B cell (primary cell): ENCODE data around the gene CCDC60. TPM values are rescaled to one million over a fixed set of nuclear protein-coding genes. Genes with fewer than 3 reads are reported as not detected.

Experiments
- ATAC-seq: fragments of 200-7000 bp; cut with Tn5 transposase; one replicate; pipeline ENCODE4 v1.10.0; 2021; ENCODE audit warnings: low read depth, mild to moderate bottlenecking, moderate number of reproducible peaks, moderate library complexity
- CTCF ChIA-PET: fragments of 350-600 bp; sonication (Branson Sonifier 250); formaldehyde crosslinking; loops from one replicate; lab custom pipeline; 2021; ENCODE audit warnings: antibody characterized with exemption, inconsistent platforms; lab: Charles Lee
- POLR2A ChIA-PET: fragments of 350-600 bp; sonication (Branson Sonifier 250); formaldehyde crosslinking; loops from one replicate; lab custom pipeline; 2021; ENCODE audit warnings: antibody characterized with exemption; lab: Charles Lee
- DNase-seq: peaks from one replicate; pipeline ENCODE4 v3.0.0; 2013
- H2AFZ ChIP-seq: 2 replicates; pipeline ENCODE4 v1.6.1; 2012; ENCODE audit warnings: mild to moderate bottlenecking, low read depth, low read length; ENCODE audit not compliant: insufficient read depth, poor library complexity, severe bottlenecking
- H3K27ac ChIP-seq, 2 donors: 1 replicate in 1 of 2; 2 replicates in 1 of 2; pipeline ENCODE4 v1.5.1; 2012 to 2013; ENCODE audit warnings: low read length in 2 of 2, mild to moderate bottlenecking in 2 of 2, moderate library complexity in 1 of 2
- H3K27me3 ChIP-seq, 4 experiments: fragments of 200-600 bp in 1 of 4; sonication (generic) in 1 of 4; replicated peaks in 1 of 4; 1 replicate in 2 of 4; 2 replicates in 2 of 4; pipeline versions ENCODE4 v1.6.1 to v1.7.0; 2013 to 2016; ENCODE audit warnings: low read length in 3 of 4, mild to moderate bottlenecking in 2 of 4, mixed read lengths in 1 of 4, moderate library complexity in 1 of 4; ENCODE audit not compliant: insufficient read depth in 4 of 4, control insufficient read depth in 3 of 4; ENCODE audit errors: control extremely low read depth in 1 of 4
- H3K36me3 ChIP-seq, 2 experiments: replicated peaks in 1 of 2; 1 replicate in 1 of 2; 2 replicates in 1 of 2; pipeline versions ENCODE4 v1.6.1 to v1.7.1; 2013; ENCODE audit warnings: low read length in 1 of 2; ENCODE audit not compliant: insufficient read depth in 2 of 2, control insufficient read depth in 1 of 2; ENCODE audit errors: control extremely low read depth in 1 of 2, extremely low read depth in 1 of 2
- H3K4me1 ChIP-seq, 2 donors: fragments of 200-600 bp in 1 of 2; sonication (generic) in 1 of 2; 1 replicate in 1 of 2; 2 replicates in 1 of 2; pipeline versions ENCODE4 v1.5.1 to v1.6.1; 2013 to 2017; ENCODE audit warnings: low read length in 2 of 2; ENCODE audit not compliant: control insufficient read depth in 2 of 2, insufficient read depth in 2 of 2
- H3K4me2 ChIP-seq: replicated peaks from 2 replicates; pipeline ENCODE3; 2012; ENCODE audit warnings: mild to moderate bottlenecking, low read depth, low read length; ENCODE audit not compliant: poor library complexity, severe bottlenecking
- H3K4me3 ChIP-seq, 5 experiments: fragments of 200-600 bp in 1 of 5; sonication (generic) in 1 of 5; 1 replicate in 3 of 5; 2 replicates in 2 of 5; pipeline versions ENCODE4 v1.5.1 to v1.7.0; 2011 to 2016; ENCODE audit warnings: low read length in 4 of 5, mild to moderate bottlenecking in 4 of 5, low read depth in 2 of 5, control low read depth in 1 of 5, moderate library complexity in 1 of 5; ENCODE audit not compliant: insufficient read depth in 1 of 5; ENCODE audit errors: control extremely low read depth in 1 of 5, extremely low read depth in 1 of 5
- H3K79me2 ChIP-seq: fragments of 200-600 bp; sonication (generic); one replicate; pipeline ENCODE4 v1.6.0; 2016; ENCODE audit warnings: low read length; ENCODE audit not compliant: control insufficient read depth, insufficient read depth
- H3K9ac ChIP-seq: fragments of 200-600 bp; sonication (generic); 2 replicates; pipeline ENCODE4 v1.6.1; 2017; ENCODE audit warnings: mild to moderate bottlenecking, low read length, moderate library complexity
- H3K9me3 ChIP-seq, 3 donors: one replicate each; pipeline versions ENCODE4 v1.6.1 to v1.7.1; 2013; ENCODE audit warnings: low read length in 2 of 3; ENCODE audit not compliant: control insufficient read depth in 2 of 3, insufficient read depth in 1 of 3; ENCODE audit errors: control extremely low read depth in 1 of 3
- H4K20me1 ChIP-seq: 2 replicates; pipeline ENCODE4 v1.6.0; 2012; ENCODE audit warnings: mild to moderate bottlenecking, low read length; ENCODE audit not compliant: insufficient read depth, control insufficient read depth, poor library complexity, severe bottlenecking
- H3K27ac Mint-ChIP-seq: one replicate; pipeline ENCODE4 v1.8.0; 2021; ENCODE audit warnings: mixed read lengths
- H3K27me3 Mint-ChIP-seq: one replicate; pipeline ENCODE4 v1.8.0; 2021; ENCODE audit warnings: mixed read lengths
- H3K4me1 Mint-ChIP-seq: one replicate; pipeline ENCODE4 v1.8.0; 2021; ENCODE audit warnings: mixed read lengths
- H3K4me3 Mint-ChIP-seq: one replicate; pipeline ENCODE4 v1.8.0; 2021; ENCODE audit warnings: mixed read lengths
- H3K9me3 Mint-ChIP-seq: one replicate; pipeline ENCODE4 v1.8.0; 2022; ENCODE audit warnings: mixed read lengths; ENCODE audit not compliant: insufficient read depth
- EZH2 ChIP-seq: IDR thresholded peaks from 2 replicates; pipeline ENCODE4 v1.6.1; 2012; ENCODE audit warnings: borderline replicate concordance, low read depth, mild to moderate bottlenecking, moderate library complexity, low read length; ENCODE audit not compliant: insufficient read depth, poor library complexity, severe bottlenecking
- WGBS: methylation state at CpG from one replicate; pipeline ENCODE4 v1.1.5; 2013; ENCODE audit warnings: missing lambda C conversion rate; ENCODE audit not compliant: insufficient coverage; 5-methylcytosine and 5-hydroxymethylcytosine counted together
- intact Hi-C: fragments of 100-400 bp; cut with micrococcal nuclease; formaldehyde crosslinking; loops from one replicate; pipeline ENCODE4 v1.10.0; 2022
- polyA plus RNA-seq: library from polyadenylated mRNA; depleted of rRNA; stranded (reverse); fragments of >200 nt; gene quantifications from 2 replicates; pipeline ENCODE4 v1.2.3, GENCODE V29; 2012
- total RNA-seq, 2 donors: library from RNA; stranded (reverse); fragments of 120-200 nt in 1 of 2; gene quantifications; 1 replicate in 1 of 2; 2 replicates in 1 of 2; pipeline versions ENCODE4 v1.2.3 to v1.2.4, GENCODE V29; 2013 to 2022
- TF ChIP-seq, protein P1 (sequence below): fragments of 200-600 bp; IDR thresholded peaks from one replicate; pipeline ENCODE4 v1.8.0; 2022; ENCODE audit warnings: antibody characterized with exemption, mild to moderate bottlenecking

Gene CCDC60
- total and polyA plus RNA-seq, 2 donors (not counting 1 experiment from before 2014, with no cell fraction given), result not detected

DNA sequence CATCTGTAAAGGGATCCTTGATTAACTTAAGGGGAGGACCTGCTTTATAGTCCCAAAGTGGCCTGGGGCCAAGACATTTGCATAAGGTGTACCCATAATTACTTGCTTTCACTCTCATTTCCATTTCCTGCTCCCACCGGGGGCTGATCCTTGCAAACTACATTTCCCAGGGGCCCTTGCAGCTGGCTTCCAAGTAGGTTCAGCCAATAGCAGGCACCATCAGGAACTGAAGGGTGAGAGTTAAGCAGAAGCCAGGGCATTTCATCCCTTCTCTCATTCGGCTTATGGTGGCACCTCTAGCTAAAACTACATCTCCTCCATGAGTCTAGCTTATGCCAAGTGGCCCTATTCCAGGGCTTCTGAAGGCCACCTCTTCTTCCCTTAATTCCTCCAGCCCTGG is 88.8 kb downstream of the CCDC60 start:
- Histone ChIP-seq H3K4me2 (no peak overlapping the region), H3K4me3 (no peak overlapping the region), H2AFZ (no peak overlapping the region), H3K27me3 (no peaks in the 10 kb centered on the region), H3K9ac (no peak overlapping the region), H3K27ac (no peak overlapping the region), H3K9me3 (peaks cover 0 to 3% (median 0%) of the 10 kb centered on the region in 3 donors), H4K20me1 (no peaks in the 10 kb centered on the region), H3K4me1 (no peaks in the 10 kb centered on the region), H3K36me3 (no peaks in the 10 kb centered on the region), H3K79me2 (no peaks in the 10 kb centered on the region)
- ChIA-PET POLR2A (no interaction called here), CTCF (no interaction called here)
- intact Hi-C loops, result no loop called here
- Mint-ChIP-seq H3K27me3 (peaks cover 18% of the 10 kb centered on the region), H3K4me1 (no peaks in the 10 kb centered on the region), H3K9me3 (peaks cover 4% of the 10 kb centered on the region), H3K27ac (no peak overlapping the region), H3K4me3 (no peak overlapping the region)
- ATAC-seq (no peak), DNase-seq (no peak)
- 0% methylated on average over 1 of the region's 2 CpGs for WGBS
- TF ChIP-seq, protein P1, sequence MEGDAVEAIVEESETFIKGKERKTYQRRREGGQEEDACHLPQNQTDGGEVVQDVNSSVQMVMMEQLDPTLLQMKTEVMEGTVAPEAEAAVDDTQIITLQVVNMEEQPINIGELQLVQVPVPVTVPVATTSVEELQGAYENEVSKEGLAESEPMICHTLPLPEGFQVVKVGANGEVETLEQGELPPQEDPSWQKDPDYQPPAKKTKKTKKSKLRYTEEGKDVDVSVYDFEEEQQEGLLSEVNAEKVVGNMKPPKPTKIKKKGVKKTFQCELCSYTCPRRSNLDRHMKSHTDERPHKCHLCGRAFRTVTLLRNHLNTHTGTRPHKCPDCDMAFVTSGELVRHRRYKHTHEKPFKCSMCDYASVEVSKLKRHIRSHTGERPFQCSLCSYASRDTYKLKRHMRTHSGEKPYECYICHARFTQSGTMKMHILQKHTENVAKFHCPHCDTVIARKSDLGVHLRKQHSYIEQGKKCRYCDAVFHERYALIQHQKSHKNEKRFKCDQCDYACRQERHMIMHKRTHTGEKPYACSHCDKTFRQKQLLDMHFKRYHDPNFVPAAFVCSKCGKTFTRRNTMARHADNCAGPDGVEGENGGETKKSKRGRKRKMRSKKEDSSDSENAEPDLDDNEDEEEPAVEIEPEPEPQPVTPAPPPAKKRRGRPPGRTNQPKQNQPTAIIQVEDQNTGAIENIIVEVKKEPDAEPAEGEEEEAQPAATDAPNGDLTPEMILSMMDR, result no peak
- no peak for TF ChIP-seq EZH2

DNA sequence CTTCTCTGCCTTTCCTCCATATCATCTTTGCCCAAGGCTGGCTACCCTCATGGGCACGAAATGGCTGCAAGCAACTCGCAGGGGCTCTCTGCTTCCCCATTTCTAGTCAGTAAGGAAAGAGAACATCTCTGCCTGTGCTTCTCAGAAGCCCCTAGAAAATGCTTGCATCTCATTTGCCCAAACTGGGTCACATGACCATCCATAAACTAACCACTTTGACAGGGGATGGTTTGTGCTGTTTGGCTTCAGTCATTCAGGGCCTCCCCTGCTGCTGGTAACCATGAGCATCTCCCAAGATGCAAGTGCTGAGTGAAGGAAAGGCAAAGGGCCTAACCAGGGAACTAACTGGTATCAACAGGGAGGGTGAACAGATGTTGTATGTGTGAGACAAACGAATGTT is 91.1 kb downstream of the CCDC60 start:
- Histone ChIP-seq H3K27ac (no peak overlapping the region), H2AFZ (no peak overlapping the region), H3K9ac (no peak overlapping the region), H4K20me1 (no peaks in the 10 kb centered on the region), H3K4me2 (no peak overlapping the region), H3K4me1 (no peaks in the 10 kb centered on the region), H3K9me3 (peaks cover 0 to 3% (median 0%) of the 10 kb centered on the region in 3 donors), H3K79me2 (no peaks in the 10 kb centered on the region), H3K36me3 (no peaks in the 10 kb centered on the region), H3K27me3 (no peaks in the 10 kb centered on the region), H3K4me3 (no peak overlapping the region)
- intact Hi-C loops, result no loop called here
- Mint-ChIP-seq H3K27me3 (peaks cover 16% of the 10 kb centered on the region), H3K4me1 (no peaks in the 10 kb centered on the region), H3K27ac (no peak overlapping the region), H3K9me3 (peaks cover 4% of the 10 kb centered on the region), H3K4me3 (no peak overlapping the region)
- no peak for DNase-seq
- TF ChIP-seq, protein P1, result no peak
- no peak for TF ChIP-seq EZH2
- WGBS, result 100% methylated on average over 2 of the region's 3 CpGs
- ChIA-PET POLR2A (no interaction called here), CTCF (interaction anchor here (1.2 kb wide), 1 partner anchor 12 kb away, joined by 3 read pairs; no protein-coding TSS in a partner anchor)
- ATAC-seq, result no peak
